NCI-H446 (cell line): ENCODE results near the gene TES.
"Not testable (repeated sequence)": the region's sequence is repeated elsewhere in the genome, so short reads cannot be mapped to it uniquely, and the experiment has no call there.

Experiments
- DNase-seq, 2 experiments: peaks; one replicate each; lab custom pipeline; 2025; lab: John Stamatoyannopoulos, UW

The TES gene

DNA sequence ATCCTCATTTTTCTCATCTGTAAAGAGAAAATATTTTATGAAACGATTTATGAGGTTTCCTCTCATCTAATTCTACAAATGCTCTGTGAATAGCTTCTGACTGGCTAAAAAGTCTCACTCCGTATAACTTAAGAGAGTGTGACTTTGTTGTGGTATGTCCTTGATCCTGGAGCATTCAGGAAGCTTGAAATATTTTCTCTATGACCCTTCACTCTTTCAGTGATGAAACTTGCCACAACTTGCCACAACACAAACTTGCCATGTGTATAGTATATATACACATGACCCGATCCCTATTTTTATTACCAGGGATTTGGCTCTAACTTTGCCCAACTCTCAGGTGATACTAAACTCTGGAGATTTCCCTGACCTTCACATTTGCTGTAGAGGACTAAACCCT, 74.1 kb downstream of the TES start:
- DNase-seq = no peak

DNA sequence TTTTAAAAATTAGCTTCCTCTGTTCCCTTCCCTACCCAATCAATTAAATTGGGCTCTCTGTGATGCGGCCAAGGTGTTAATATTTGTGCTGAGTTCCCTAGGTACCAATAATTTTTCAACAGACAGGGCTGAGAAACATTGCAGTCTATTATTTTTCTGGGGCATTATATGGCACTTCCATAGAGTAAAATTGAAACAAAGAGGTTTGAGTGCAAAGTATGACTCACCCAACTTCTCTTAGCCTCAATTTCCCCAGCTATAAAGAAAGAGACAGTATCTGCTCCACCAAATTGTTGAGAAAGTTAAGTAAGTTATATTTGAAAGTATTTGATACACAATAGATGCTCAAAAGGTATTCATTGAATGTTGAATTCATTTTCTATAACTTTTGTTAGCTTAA, 74.9 kb downstream of the TES start:
- DNase-seq = no peak

DNA sequence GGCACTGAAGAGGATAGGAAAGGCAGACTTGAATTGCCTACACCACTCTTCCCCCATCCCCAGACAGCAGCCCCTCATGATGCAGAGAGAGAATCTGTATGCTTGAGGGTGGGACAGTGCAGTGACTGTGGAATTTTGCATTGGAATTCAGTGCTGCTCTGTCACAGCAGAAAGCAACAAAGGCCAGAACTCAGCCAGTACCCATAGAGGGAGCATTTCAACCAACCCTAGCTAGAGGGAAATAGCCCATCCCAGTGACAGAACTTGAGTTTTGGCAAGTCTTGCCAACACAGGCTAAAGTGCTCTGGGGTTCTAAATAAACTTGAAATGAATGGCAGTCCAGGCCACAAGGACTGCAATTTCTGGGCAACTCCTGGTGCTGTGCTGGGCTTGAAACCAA, 80.4 kb downstream of the TES start:
- DNase-seq = no peak

GRCh38 chr7:116291937-116292336, 81.6 kb downstream of the TES start:
- DNase-seq = no peak

- no peak for DNase-seq
These were observed 82.0 kb downstream of the TES start for GRCh38 chr7:116292381-116292780.

GRCh38 chr7:116293139-116293538, 82.8 kb downstream of the TES start:
- DNase-seq = no peak

GRCh38 chr7:116293633-116294032, 83.3 kb downstream of the TES start:
- DNase-seq = no peak

DNA sequence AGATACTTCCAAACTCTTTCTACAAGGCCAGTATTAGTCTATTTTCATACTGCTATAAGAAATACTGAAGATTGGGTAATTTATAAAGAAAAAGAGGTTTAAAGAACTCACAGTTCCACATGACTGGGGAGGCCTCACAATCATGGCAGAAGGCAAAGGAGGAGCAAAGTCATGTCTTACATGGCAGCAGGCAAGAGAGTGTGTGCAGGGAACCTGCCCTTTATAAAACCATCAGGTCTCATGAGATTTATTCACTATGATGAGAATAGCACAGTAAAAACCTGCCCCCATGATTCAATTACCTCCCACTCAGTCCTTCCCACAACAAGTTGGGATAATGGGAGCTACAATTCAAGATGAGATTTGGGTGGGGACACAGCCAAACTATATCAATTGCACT, 85.6 kb downstream of the TES start:
- not testable (repeated sequence) for DNase-seq

- DNase-seq = no peak
These were observed 87.7 kb downstream of the TES start for GRCh38 chr7:116298055-116298454.

- no peak for DNase-seq
These were observed 88.2 kb downstream of the TES start for GRCh38 chr7:116298576-116298975.

- DNase-seq = no peak
These were observed 95.4 kb downstream of the TES start for GRCh38 chr7:116305485-116306408.

DNA sequence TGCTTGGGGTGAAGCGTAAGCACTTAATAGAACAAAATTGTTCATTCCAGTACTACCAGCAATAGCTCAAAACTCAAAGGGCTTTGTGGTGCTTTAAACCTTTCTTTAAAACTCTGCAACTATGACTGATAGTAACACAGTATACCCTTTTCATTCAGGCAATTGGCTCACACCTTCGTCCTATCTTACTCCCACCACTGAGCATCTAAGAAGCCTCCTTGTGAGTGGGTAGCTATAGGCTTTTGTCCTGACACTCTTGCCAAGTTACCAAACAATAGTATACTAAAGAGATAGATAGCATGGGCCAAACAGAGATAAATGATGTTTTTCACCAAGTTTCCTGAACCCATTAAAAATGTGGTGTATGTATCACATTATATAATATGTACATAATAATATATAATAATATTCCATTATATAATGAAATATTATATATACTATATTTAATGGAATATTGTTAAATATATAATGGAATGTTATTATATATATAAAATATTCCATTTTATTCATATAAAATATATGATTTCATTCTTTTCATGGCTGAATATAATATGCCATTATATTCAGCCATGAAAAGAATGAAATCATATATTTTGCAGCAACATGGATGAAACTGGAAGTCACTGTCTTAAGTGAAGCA, 96.2 kb downstream of the TES start:
- no peak for DNase-seq

DNA sequence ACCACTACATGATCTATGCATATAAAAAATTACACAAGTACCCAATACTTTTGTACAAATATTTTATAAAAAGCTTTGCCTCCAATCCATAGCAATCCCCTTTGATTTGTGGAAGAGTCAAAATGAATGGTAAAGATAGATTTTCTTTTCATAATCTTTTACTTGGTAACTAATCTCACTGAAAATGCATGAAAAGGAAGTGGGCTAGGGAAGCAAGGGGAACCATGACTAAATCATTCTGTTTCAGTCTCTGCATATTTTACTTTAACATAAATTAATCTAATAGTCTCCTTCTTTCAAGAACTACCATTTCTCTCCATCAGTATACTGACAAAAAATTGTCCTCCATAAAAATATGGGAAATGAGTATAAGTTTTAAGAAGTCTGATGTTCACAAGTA, 96.9 kb downstream of the TES start:
- no peak for DNase-seq
